LoVo (cell line): Measurements from ENCODE around the gene DTX3.

Experiments used
- DNase-seq: peaks from one replicate; pipeline ENCODE4 v3.0.0-alpha.2; 2016; ENCODE audit warnings: low spot score

DTX3 gene

DNA sequence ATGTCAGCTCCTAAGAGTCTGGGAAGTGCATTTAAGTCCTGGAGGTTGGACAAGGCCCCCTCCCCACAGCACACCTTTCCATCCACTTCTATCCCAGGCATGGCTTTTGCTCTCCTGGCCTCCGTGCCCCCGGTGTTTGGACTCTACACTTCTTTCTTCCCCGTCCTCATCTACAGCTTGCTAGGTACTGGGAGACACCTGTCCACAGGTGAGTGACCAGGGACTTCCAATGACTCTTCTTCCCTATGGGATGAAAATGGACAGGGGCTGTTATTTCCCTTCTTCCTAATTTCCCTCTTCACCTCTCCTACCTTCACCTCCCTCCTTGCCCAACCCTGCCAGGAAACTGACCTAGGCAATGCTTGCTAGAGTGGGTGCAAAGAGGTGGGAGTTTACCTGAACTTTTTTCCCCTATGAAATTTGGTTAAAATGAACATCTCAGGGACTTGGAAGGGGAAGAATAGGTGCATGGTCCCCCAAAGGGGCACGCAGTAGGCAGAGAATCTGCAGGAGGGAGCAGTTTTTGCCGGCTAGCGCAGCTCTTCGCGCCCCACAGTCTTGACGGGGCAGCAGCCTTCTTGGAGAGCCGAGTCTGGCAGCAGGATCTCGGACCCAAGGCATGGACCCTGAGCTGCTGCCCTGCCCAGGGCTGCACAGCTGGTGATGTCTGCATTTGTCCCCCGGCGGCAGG, 15.8 kb downstream of the DTX3 start:
- no peak for DNase-seq

DNA sequence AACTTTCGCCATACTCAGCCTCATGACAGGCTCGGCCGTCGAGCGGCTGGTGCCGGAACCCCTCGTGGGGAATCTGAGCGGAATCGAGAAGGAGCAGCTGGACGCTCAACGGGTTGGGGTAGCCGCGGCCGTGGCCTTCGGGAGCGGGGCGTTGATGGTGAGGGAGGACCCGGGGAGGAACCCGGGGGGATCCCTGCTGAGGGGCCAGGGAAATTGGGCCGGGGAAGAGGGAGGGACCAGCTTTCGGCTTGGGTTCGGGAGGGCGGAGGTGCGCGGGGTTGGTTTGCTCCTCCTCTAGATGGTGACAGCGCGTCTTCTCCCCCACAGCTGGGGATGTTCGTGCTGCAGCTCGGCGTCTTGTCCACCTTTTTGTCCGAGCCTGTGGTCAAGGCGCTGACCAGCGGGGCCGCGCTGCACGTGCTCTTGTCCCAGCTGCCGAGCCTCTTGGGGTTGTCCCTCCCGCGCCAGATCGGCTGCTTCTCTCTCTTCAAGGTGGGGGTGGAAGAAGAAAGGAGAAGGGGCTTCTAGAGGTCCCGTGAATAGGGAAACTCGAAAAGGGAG, 16.4 kb downstream of the DTX3 start:
- no peak for DNase-seq

DNA sequence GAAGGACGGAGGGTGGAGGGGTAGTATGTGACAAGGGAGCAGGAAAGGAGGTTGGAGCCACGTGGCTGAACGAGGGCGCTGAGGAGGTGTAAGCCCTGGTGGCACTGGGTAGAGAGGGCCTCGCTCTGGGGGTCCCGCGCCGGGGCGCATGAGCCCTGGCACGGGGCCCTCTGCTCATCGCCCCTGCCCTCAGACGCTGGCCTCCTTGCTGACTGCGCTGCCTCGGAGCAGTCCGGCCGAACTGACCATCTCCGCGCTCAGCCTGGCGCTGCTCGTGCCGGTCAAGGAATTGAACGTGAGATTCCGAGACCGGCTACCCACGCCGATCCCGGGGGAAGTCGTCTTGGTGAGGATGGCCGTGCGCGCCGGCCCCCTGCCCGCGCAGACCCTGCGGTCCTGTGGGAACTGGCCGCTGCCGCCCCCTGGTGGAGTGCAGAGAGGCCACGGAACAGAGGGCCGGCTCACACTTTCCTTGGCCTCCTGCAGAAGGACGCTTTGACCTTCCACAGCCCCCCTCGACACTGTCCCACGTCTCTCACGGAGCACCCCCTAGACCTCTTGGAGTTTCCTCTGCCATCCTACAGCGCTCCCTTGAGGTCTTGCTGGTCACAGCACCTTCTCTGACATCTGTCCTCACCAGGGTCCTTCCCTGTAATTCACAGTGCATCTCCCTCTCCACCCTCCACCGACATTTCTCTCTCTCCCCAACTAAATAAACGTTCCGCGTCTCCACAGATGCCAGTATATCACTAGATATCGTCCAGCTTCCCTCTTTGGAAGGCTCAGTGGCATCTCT, 17.1 kb downstream of the DTX3 start:
- DNase-seq: peak; percentile 36

- no peak for DNase-seq
Measured at GRCh38 chr12:57622293-57623245, 17.9 kb downstream of the DTX3 start.

DNA sequence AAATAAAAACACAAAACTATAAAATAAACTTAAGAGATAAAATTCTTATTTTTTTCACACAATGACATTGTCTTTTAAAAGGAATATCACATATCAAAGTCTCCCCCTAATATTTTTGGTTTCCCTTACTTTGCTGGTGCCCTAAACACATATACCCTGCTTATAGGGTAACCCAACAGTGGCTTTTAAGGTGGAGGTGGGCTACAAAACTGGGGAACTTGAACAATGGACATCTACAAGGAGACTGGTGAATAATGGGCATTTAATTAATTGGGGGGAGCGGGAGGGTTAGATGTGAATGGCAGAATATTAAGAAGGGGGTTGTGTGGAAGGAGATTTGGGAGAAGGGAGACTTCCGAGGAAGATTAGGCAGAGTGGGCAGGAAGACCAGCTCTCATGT, 18.8 kb downstream of the DTX3 start:
- DNase-seq: no peak

DNA sequence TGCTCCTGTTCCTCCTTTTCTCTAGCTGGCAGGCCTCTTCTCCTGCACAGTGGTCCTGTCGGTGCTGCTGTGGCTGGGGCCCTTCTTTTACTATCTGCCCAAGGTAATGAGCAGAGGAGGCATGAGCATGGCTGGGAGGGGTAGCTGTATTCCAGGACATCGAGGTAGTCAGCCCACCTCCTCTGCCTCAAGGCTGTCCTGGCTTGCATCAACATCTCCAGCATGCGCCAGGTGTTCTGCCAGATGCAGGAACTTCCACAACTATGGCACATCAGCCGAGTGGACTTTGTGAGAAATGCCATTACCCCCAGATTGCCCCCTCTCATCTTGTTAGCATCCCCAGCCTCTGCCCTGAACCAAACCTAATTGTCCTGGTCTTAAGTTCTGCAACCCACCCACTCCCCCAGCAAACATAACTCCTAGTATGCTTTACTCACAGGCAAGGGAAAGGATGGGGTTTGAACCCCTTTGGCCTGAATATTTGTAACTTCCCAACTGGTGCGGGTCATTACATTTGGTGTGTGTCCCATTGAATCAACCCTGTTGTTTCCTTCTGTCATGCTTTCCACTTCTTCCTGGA, 19.3 kb downstream of the DTX3 start:
- no peak for DNase-seq

DNA sequence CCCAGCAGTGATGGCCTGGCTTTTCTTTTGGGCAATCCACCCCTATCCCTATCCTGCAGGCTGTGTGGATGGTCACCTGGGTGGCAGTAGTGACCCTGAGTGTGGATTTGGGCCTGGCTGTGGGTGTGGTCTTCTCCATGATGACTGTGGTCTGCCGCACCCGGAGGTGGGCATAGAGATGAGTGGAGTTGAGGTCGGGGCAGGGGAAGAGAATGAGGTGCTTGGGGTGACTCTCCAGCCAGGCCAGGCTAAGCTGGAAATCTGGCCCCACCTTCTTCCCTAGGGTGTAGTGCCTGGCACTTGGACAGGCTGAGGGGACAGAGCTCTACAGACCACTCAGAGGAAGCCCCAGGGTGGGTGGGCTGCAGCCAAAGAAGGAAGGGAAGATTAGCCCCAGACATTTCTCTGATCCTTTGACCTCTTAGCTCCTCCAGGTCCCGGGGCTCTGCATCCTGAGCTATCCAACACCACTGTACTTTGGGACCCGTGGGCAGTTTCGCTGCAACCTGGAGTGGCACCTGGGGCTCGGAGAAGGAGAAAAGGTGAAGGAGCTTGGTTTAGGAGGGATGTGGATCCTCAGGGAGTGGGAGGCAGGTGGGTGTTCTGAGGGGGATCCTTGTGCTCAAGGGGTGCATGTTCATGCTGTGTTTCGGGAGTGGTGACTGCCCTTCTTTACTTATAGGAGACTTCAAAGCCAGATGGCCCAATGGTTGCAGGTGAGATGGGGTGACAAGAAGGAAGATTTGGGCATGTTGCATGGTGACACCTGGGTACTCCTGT, 20.0 kb downstream of the DTX3 start:
- DNase-seq: no peak

DNA sequence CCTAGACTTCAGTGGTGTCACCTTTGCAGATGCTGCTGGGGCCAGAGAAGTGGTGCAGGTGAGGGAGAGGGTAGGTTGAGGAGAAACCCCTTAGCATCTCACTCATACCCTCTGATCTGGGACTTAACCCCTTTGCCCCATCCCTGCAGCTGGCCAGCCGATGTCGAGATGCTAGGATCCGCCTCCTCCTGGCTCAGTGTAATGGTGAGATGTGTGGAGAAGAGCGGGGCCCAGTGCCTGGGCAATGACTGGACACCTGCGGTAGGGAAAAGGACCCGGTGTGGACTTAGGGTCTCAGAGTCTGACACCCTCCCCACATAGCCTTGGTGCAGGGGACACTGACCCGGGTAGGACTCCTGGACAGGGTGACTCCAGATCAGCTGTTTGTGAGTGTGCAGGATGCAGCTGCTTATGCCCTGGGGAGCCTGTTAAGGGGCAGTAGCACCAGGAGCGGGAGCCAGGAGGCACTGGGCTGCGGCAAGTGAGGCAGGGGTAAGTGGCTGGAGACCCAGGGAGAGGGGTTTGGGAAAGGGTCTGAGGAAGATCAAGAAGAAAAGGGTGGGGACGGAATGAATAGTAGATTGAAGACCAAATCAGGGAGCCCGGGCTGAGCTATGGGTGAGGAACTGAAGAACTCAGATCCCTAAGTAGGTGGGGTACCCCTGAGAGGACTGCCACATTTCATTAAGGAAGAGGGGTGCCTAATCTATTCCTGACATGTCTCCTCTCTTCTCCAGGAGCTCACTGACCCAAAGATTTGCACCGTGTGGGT, 20.8 kb downstream of the DTX3 start:
- no peak for DNase-seq

DNA sequence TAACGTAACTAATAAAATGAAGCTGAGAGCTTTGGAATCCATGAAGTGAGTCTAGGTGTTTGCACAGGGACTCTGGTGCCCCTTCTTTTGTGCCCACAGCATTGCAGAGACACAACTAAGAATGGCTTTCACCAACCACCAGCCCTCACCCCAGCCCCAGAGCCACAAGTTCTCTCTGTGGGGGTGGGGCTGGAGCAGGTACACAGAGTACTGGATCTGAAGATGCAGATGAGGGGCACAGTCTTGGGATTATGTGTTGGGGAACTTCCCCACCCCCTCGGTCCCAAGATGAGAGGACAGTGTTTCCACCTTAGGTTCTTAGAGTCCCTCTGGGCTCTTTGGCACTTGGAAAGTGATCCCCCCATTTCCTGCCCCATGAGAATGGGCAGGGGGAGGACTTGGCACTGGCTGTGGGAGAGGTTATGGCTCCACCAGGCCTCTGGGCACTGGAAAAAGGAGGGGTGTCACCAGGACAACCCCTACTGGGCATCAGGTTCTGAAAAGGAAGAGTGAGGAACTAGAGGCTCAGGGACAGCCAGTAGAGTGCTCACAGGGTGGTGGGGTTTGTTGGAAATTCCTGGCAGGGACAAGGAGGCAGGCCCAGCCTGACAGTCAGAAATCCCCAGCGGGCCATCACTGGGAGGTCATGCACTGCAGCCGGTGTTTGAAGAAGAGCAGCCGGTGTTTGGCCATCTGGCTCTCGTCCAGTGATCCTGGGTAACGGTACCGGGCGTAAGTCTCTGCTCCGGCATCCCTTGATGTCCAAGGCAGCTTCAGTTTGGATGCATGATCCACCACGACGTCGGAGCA, 21.7 kb downstream of the DTX3 start:
- DNase-seq: no peak

- DNase-seq: no peak
Measured at GRCh38 chr12:57626921-57627445, 22.4 kb downstream of the DTX3 start.

DNA sequence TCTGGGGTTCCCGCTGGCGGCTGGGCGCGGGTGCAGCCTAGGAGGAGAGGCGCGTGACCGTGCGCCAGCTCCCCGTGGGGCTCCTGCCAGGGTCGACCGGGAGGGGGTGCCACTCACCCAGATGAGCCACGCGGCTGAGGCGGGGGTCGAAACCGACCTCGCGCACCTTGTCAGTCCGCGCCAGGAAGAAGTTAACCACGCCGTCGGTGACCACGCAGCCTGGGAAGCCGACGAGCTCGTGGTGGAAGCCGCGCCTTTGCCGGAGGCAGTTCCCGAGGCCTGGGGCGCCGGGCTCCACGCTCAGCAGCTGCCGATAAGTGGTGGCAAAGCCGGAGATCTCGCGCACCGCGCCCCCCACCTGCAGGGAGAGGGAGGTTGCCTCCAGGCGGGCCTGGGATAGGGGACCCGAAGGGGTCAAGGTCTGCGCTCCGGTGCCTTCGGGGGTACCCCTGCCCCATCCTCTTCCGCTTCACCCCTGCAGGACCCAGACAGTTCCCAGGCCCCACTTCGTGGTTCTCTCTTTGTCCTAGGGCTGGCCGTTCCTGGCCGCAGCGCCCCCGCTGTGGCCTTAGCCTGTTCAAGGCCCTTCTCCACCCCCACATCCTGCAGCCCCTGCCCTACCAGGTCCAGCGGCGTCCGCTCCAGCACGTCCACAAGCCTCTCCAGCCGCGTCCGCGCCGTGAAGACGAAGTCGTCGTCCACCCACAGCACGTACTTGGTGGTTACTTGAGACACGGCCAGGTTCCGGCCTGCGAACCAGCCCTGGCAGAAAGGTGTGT, 23.1 kb downstream of the DTX3 start:
- no peak for DNase-seq

DNA sequence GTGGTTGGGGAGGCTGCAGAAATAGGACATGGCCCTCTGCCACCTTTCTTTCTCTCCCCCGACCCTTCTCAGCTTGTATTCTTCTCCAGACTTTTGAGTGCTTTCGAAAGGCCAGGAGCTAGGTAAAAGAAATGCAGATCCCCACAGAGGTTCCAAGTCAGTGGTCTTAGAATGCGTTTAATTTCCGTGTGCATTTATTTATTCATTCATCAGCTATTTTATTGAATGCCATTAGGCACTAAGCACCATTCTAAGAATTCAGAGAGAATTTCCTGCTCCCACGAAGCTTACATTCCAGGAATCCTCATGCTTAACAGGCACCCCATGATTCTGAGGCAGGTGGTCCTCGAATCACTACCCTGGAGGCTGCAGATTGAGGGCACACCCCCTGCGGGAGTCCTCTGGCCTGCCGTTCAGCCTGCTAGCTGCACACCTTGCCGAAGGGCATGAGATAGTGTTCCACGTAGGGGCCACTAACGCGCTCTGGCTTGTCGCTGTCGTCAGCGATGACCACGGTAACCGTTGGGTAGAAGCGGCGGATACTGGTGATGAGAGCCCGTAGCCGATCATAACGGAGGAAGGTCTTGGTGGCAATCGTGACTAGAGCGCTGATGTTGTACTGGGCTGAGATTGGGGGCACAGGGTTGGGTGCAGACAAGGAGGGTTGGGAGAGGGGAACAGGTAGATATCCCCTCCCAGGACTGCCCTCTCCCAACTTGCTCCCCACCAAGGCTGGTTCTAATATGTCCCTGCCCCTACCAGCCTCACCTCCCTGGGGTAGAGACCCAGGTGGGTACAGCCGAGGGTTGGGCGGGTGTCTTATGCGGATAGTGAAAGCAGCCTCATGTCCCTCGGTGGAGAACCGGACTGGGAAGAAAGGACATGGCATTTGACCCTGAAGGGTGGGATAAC, 23.9 kb downstream of the DTX3 start:
- DNase-seq: no peak

GRCh38 chr12:57629897-57630471, 25.4 kb downstream of the DTX3 start:
- DNase-seq: no peak

GRCh38 chr12:57630891-57631433, 26.3 kb downstream of the DTX3 start:
- DNase-seq: no peak

DNA sequence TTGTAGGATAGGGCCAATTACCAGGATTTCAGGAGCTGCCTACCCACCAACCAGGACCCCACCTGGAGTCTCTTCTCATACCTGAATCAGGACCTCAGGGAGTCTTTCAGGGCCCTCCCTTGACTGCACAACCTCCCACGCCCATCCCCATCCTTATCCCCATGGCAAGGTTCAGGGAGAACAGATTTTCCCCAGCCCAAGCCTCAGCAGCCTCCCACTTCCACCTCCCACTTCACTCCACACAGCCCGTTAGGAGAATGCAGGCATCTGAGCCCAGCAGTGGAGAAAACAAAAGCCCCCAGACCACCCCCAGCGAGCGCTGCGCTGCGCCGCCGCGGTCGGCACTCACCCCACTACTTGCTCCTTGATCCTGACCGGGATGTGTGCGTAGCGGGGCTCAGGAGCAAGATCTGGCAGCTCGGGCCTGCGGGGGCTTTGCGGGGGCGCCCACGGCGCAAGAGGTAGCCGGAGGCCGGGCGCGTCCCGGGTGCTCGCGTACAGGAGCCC, 27.0 kb downstream of the DTX3 start:
- no peak for DNase-seq
